Stimulated activated CD8-positive, alpha-beta memory T cell treated with anti-CD3 and anti-CD28 coated beads, Interleukin-4, amount 100 ng/mL, for 1 hour (primary cell): ENCODE data around the gene RPL35A.
A peak's percentile ranks its signal among the peaks of the same experiment; 100 is the strongest.
"Not testable (repeated sequence)": the region's sequence is repeated elsewhere in the genome, so short reads cannot be mapped to it uniquely, and the experiment has no call there.

Source experiments
- DNase-seq, 2 donors: peaks; one replicate each; pipeline ENCODE4 v3.0.0-alpha.2; 2020; ENCODE audit warnings: low read depth in 2 of 2, low spot score in 1 of 2

Gene RPL35A

GRCh38 chr3:197951392-197951990 lies 1.5 kb downstream of the RPL35A start:
- DNase-seq, result no peak

- DNase-seq, result no peak
Measured at GRCh38 chr3:197952440-197952839, 2.5 kb downstream of the RPL35A start.

- no peak for DNase-seq
Measured at GRCh38 chr3:197953325-197953724, 3.3 kb downstream of the RPL35A start.

GRCh38 chr3:197953881-197954280 lies 3.9 kb downstream of the RPL35A start:
- DNase-seq, result no peak

GRCh38 chr3:197955892-197956477 lies 6.0 kb downstream of the RPL35A start:
- DNase-seq, result no peak

GRCh38 chr3:197956626-197956988 lies 6.6 kb downstream of the RPL35A start:
- DNase-seq, result no peak

GRCh38 chr3:197957790-197958133 lies 7.8 kb downstream of the RPL35A start:
- no peak for DNase-seq

GRCh38 chr3:197958346-197958745 lies 8.4 kb downstream of the RPL35A start:
- no peak for DNase-seq

GRCh38 chr3:197958848-197959247 lies 8.9 kb downstream of the RPL35A start:
- not testable (repeated sequence) for DNase-seq

- DNase-seq, result no peak
Measured at GRCh38 chr3:197959500-197959890, 9.5 kb downstream of the RPL35A start.

- peak; percentile 75 to 89 for DNase-seq
Measured at GRCh38 chr3:197959891-197960693, 10.1 kb downstream of the RPL35A start, which contains the start of gene LMLN. LMLN (plus strand) TSS chr3:197960217; CDS start chr3:197960246, 29 bp downstream.

GRCh38 chr3:197960694-197961581 lies 10.9 kb downstream of the RPL35A start:
- DNase-seq, result no peak

GRCh38 chr3:197961582-197961945 lies 11.6 kb downstream of the RPL35A start:
- no peak for DNase-seq

GRCh38 chr3:197963019-197963637 lies 13.1 kb downstream of the RPL35A start:
- no peak for DNase-seq

GRCh38 chr3:197967337-197967989 lies 17.5 kb downstream of the RPL35A start:
- DNase-seq, result not testable (repeated sequence)

GRCh38 chr3:197970588-197970987 lies 20.6 kb downstream of the RPL35A start:
- no peak for DNase-seq

- no peak for DNase-seq
Measured at GRCh38 chr3:197974016-197974415, 24.0 kb downstream of the RPL35A start.

- no peak for DNase-seq
Measured at GRCh38 chr3:197975311-197975710, 25.3 kb downstream of the RPL35A start.

GRCh38 chr3:197983076-197983475 lies 33.1 kb downstream of the RPL35A start:
- DNase-seq, result no peak

- no peak for DNase-seq
Measured at GRCh38 chr3:197989651-197990050, 39.7 kb downstream of the RPL35A start.

GRCh38 chr3:197994736-197995135 lies 44.7 kb downstream of the RPL35A start:
- no peak for DNase-seq
